GM12878 (cell line): Measurements from ENCODE around the gene CD209. TPM values are rescaled to one million over a fixed set of nuclear protein-coding genes. Genes with fewer than 3 reads are reported as not detected.

ENCODE experiments used
- ATAC-seq: fragments of 200-7000 bp; cut with Tn5 transposase; 3 replicates; pipeline ENCODE4 v1.9.1; 2020; ENCODE audit warnings: mild to moderate bottlenecking, moderate library complexity
- BruUV-seq: library from RNA; stranded (reverse); fragments of 400-500 nt; replicated peaks from 2 replicates; lab custom pipeline; 2021; lab: Mats Ljungman, UMichigan
- CTCF ChIA-PET: fragments of 300-600 bp; sonication (Branson Sonifier 250); formaldehyde crosslinking; extraction: SDS; loops from one replicate; lab custom pipeline; 2021; ENCODE audit warnings: inconsistent platforms; lab: Yijun Ruan, JAX
- POLR2A ChIA-PET: fragments of 350-600 bp; formaldehyde crosslinking; extraction: SDS; loops from one replicate; lab custom pipeline; 2021; ENCODE audit warnings: inconsistent platforms; lab: Charles Lee
- RAD21 ChIA-PET: fragments of 300-600 bp; sonication (Branson Sonifier 250); formaldehyde crosslinking; loops from one replicate; lab custom pipeline; 2023; ENCODE audit warnings: antibody characterized with exemption; ENCODE audit not compliant: unreplicated experiment; lab: Charles Lee
- SMC1A ChIA-PET: fragments of 300-600 bp; sonication (Branson Sonifier 250); formaldehyde crosslinking; loops from one replicate; lab custom pipeline; 2023; ENCODE audit not compliant: unreplicated experiment, uncharacterized antibody; lab: Charles Lee
- DNase-seq: peaks from one replicate; pipeline ENCODE4 v3.0.0-alpha.2; 2011; ENCODE audit warnings: low read depth, low spot score
- FAIRE-seq: peaks from 3 replicates; lab custom pipeline; 2011; peaks lifted over from hg19 to GRCh38; lab: Jason Lieb, UNC
- H2AFZ ChIP-seq: 2 replicates; pipeline ENCODE4 v1.6.0; 2011; ENCODE audit warnings: low read depth, low read length, control low read depth; ENCODE audit not compliant: control insufficient read depth
- H3K27ac ChIP-seq: 2 replicates; pipeline ENCODE4 v1.5.1; 2011; ENCODE audit warnings: control low read depth; ENCODE audit not compliant: control insufficient read depth, insufficient read depth
- H3K27me3 ChIP-seq, 2 experiments: replicated peaks in 1 of 2; 2 replicates each; pipeline versions ENCODE4 v1.6.0 to v1.6.1; 2011; ENCODE audit warnings: low read length in 1 of 2; ENCODE audit not compliant: control insufficient read depth in 2 of 2, insufficient read depth in 2 of 2
- H3K36me3 ChIP-seq, 2 experiments: 2 replicates each; pipeline ENCODE4 v1.5.1; 2011; ENCODE audit warnings: low read length in 1 of 2; ENCODE audit not compliant: control insufficient read depth in 2 of 2, insufficient read depth in 2 of 2
- H3K4me1 ChIP-seq: 2 replicates; pipeline ENCODE4 v1.6.1; 2011; ENCODE audit warnings: mild to moderate bottlenecking, low read length, moderate library complexity, mixed read lengths; ENCODE audit not compliant: control insufficient read depth, insufficient read depth
- H3K4me2 ChIP-seq: 2 replicates; pipeline ENCODE4 v1.6.0; 2011; ENCODE audit warnings: control low read depth; ENCODE audit not compliant: control insufficient read depth, insufficient read depth
- H3K4me3 ChIP-seq: fragments of 200-600 bp; sonication (generic); 2 replicates; pipeline ENCODE4 v1.5.1; 2016
- H3K79me2 ChIP-seq: 2 replicates; pipeline ENCODE4 v1.6.0; 2011; ENCODE audit warnings: low read length; ENCODE audit not compliant: control insufficient read depth, insufficient read depth
- H3K9ac ChIP-seq: 2 replicates; pipeline ENCODE4 v1.8.0; 2011; ENCODE audit warnings: low read length, control low read depth, mixed read lengths; ENCODE audit not compliant: control insufficient read depth, insufficient read depth
- H3K9me3 ChIP-seq: replicated peaks from 3 replicates; pipeline ENCODE4 v1.5.1; 2011; ENCODE audit warnings: mild to moderate bottlenecking, low read length; ENCODE audit not compliant: control insufficient read depth, insufficient read depth
- H4K20me1 ChIP-seq: 2 replicates; pipeline ENCODE4 v1.6.0; 2011; ENCODE audit not compliant: control insufficient read depth, insufficient read depth
- CHD4 ChIP-seq: fragments of 200-600 bp; sonication (generic); IDR thresholded peaks from 2 replicates; pipeline ENCODE4 v1.6.1; 2016; ENCODE audit warnings: mild to moderate bottlenecking
- EP300 ChIP-seq, 2 experiments: fragments of 150-350 bp in 1 of 2; IDR thresholded peaks; 2 replicates each; pipeline ENCODE4 v1.6.1; 2011 to 2012; ENCODE audit warnings: low read depth in 2 of 2, low read length in 2 of 2, borderline replicate concordance in 1 of 2, improper control_type of control experiment in 1 of 2, inconsistent platforms in 1 of 2; ENCODE audit not compliant: control insufficient read depth in 1 of 2
- ETV6 ChIP-seq, 2 experiments: fragments of 450-650 bp in 1 of 2; IDR thresholded peaks in 1 of 2; conservative IDR thresholded peaks in 1 of 2; 2 replicates each; pipeline ENCODE4 v1.6.1; 2014; ENCODE audit warnings: antibody characterized with exemption in 1 of 2, borderline replicate concordance in 1 of 2, low read depth in 1 of 2, mild to moderate bottlenecking in 1 of 2, moderate library complexity in 1 of 2
- GATAD2B ChIP-seq: fragments of 450-650 bp; conservative IDR thresholded peaks from 2 replicates; pipeline ENCODE4 v1.6.1; 2017; ENCODE audit warnings: low read depth, mild to moderate bottlenecking, moderate library complexity
- IKZF1 ChIP-seq: fragments of 450-650 bp; conservative IDR thresholded peaks from 2 replicates; pipeline ENCODE4 v1.6.1; 2017; ENCODE audit warnings: antibody characterized with exemption, mild to moderate bottlenecking
- KLF5 ChIP-seq: fragments of 450-650 bp; IDR thresholded peaks from 2 replicates; pipeline ENCODE4 v1.6.1; 2014; ENCODE audit warnings: mild to moderate bottlenecking; ENCODE audit not compliant: partially characterized antibody
- NR2C2 ChIP-seq: IDR thresholded peaks from 2 replicates; pipeline ENCODE4 v1.6.1; 2011; ENCODE audit warnings: borderline replicate concordance, low read depth; ENCODE audit not compliant: control insufficient read depth, insufficient read length
- POLR2A ChIP-seq: IDR thresholded peaks from 2 replicates; pipeline ENCODE4 v1.6.1; 2011; ENCODE audit warnings: low read depth, mild to moderate bottlenecking, low read length
- POLR2AphosphoS2 ChIP-seq: IDR thresholded peaks from 2 replicates; pipeline ENCODE4 v1.6.1; 2011; ENCODE audit warnings: low read depth, mild to moderate bottlenecking, low read length, improper control_type of control experiment, moderate library complexity
- RAD51 ChIP-seq: fragments of 450-650 bp; IDR thresholded peaks from 2 replicates; pipeline ENCODE4 v1.6.1; 2016; ENCODE audit warnings: moderate library complexity, mild to moderate bottlenecking, inconsistent platforms
- RB1 ChIP-seq: fragments of 450-650 bp; formaldehyde crosslinking; IDR thresholded peaks from 2 replicates; pipeline ENCODE4 v1.6.1; 2017; ENCODE audit warnings: mild to moderate bottlenecking, borderline replicate concordance
- SREBF1 ChIP-seq: IDR thresholded peaks from 2 replicates; pipeline ENCODE4 v1.6.1; 2012; ENCODE audit warnings: mild to moderate bottlenecking, low read length
- WGBS: methylation state at CpG from one replicate; pipeline ENCODE4 v1.1.6; 2016; ENCODE audit warnings: low lambda C conversion rate; ENCODE audit not compliant: insufficient replicate concordance, insufficient coverage; ENCODE audit errors: missing lambda C conversion rate; 5-methylcytosine and 5-hydroxymethylcytosine counted together
- in situ Hi-C: fragments of 300-500 bp; cut with MboI; formaldehyde crosslinking; loops from 9 replicates; pipeline ENCODE4 v1.14.3; 2018; ENCODE audit warnings: mixed read lengths
- intact Hi-C: fragments of 100-400 bp; cut with micrococcal nuclease; formaldehyde crosslinking; loops from one replicate; pipeline ENCODE4 v1.14.2; 2022; ENCODE audit not compliant: unreplicated experiment
- polyA plus RNA-seq, 11 experiments: library from polyadenylated mRNA; depleted of rRNA in 4 of 11; unstranded in 6 of 11; stranded (reverse) in 5 of 11; fragments of >200 nt; fragmentation: Nextera tagmentation in 4 of 11; fragmentation: Illumina TruSeq in 1 of 11; extraction: Ambion mirVana in 4 of 11; extraction: Trizol in 1 of 11; gene quantifications; 1 replicate in 1 of 11; 2 replicates in 10 of 11; pipeline versions ENCODE4 v1.2.1 to v1.2.3, GENCODE V29; 2011 to 2016; ENCODE audit warnings: inconsistent platforms in 2 of 11, missing spikeins in 2 of 11, low read depth in 1 of 11
- total RNA-seq, 4 experiments: library from RNA; depleted of rRNA in 3 of 4; stranded (reverse); fragments of >200 nt in 3 of 4; fragmentation: Illumina TruSeq in 1 of 4; extraction: Trizol in 1 of 4; gene quantifications; 2 replicates each; pipeline versions ENCODE4 v1.2.1 to v1.2.3, GENCODE V29; 2013 to 2021
- TF ChIP-seq, protein P1 (sequence below): fragments of 450-650 bp; formaldehyde crosslinking; IDR thresholded peaks from 2 replicates; pipeline ENCODE4 v1.4.0; 2022; ENCODE audit warnings: mild to moderate bottlenecking, moderate library complexity
- TF ChIP-seq, protein P2 (sequence below): fragments of 150-350 bp; IDR thresholded peaks from 2 replicates; pipeline ENCODE4 v1.6.1; 2016; ENCODE audit warnings: low read depth, low read length
- TF ChIP-seq, protein P3 (sequence below): fragments of 450-650 bp; IDR thresholded peaks from 2 replicates; pipeline ENCODE4 v1.6.1; 2017; ENCODE audit warnings: mild to moderate bottlenecking

The CD209 gene
- total and polyA plus RNA-seq, 10 of the 15 experiments (the other 5 are each of a cell fraction or from before 2014, with no cell fraction given): 0.04 to 0.21 (median 0.10) TPM; not detected in 3

DNA sequence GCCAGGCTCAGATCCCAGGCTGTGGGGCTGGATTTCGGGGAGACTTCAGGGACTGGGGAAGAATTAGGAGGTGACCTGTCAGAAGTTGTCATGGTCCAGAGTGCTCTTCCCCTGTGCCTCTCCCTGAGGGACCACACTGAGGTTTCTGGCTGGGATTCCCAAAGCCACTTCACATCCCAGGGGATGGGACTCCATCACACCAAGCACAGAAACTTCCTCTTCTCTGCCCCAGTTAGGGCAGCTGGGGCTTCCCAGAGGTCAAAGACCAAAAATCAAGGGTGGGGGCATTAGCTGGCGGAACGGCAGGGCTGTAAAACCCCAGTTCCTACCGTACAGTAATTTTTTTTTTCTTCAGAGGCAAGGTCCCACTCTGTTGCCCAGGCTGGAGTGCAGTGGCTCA lies 52.8 kb downstream of the CD209 start:
- Histone ChIP-seq H3K79me2 (peaks cover 84% of the 10 kb centered on the region), H3K9me3 (peaks cover 5% of the 10 kb centered on the region; the same call in 1 of the 3 replicates), H2AFZ (no peak overlapping the region), H3K4me3 (peak overlapping the region; percentile 61), H3K4me1 (peaks cover 36% of the 10 kb centered on the region), H3K27ac (peak overlapping the region; percentile 70), H3K9ac (peak overlapping the region; percentile 32), H3K36me3 (peaks cover 20 to 24% of the 10 kb centered on the region in 2 experiments; a peak in 3 of 4 replicates), H3K4me2 (peak overlapping the region; percentile 90), H4K20me1 (no peaks in the 10 kb centered on the region; the same call in 1 of the 2 replicates), H3K27me3 (no peaks in the 10 kb centered on the region)
- no peak for FAIRE-seq
- no peak for DNase-seq
- in situ Hi-C loops (no loop called here), intact Hi-C loops (loop anchor here (5.0 kb wide), 1 partner anchor 58 kb away; no protein-coding TSS in a partner anchor)
- ChIA-PET RAD21 (interaction anchor here (0.6 to 1.8 kb wide), 2 partner anchors 11 to 124 kb away, joined by 3 to 6 read pairs; no protein-coding TSS in a partner anchor), CTCF (no interaction called here), SMC1A (interaction anchor here (0.5 to 1.3 kb wide), 2 partner anchors 10 to 137 kb away, joined by 3 read pairs; no protein-coding TSS in a partner anchor), POLR2A (interaction anchor here (0.7 to 1.6 kb wide), 4 partner anchors 9 to 16 kb away, joined by 3 to 7 read pairs (median 3); no protein-coding TSS in a partner anchor)
- no TSS peak for BruUV-seq
- 0% methylated on average over 3 of the region's 4 CpGs for WGBS
- ATAC-seq: peak; percentile 45
- TF ChIP-seq SREBF1 (no peak), KLF5 (no peak), RAD51 (no peak), IKZF1 (peak; percentile 99), GATAD2B (peak; percentile 79), ETV6 (conservative IDR thresholded peaks at IDR 0.05 in 1 of 2, IDR thresholded peaks at IDR 0.05 in 1 of 2; ENCODE audit: borderline replicate concordance in 1 of 2, low read depth in 1 of 2) (no peak), POLR2AphosphoS2 (no peak), RB1 (no peak), NR2C2 (no peak), EP300 (IDR thresholded peaks at IDR 0.05; ENCODE audit: borderline replicate concordance in 1 of 2, control insufficient read depth in 1 of 2, low read depth in 2 of 2, low read length in 2 of 2) (peak in 1 of 2 experiments; percentile 8; a peak in 1 of 4 replicates), CHD4 (no peak), POLR2A (0 out of 2 replicates have a peak, but pooled peaks have one; percentile 26)
- TF ChIP-seq, protein P1, sequence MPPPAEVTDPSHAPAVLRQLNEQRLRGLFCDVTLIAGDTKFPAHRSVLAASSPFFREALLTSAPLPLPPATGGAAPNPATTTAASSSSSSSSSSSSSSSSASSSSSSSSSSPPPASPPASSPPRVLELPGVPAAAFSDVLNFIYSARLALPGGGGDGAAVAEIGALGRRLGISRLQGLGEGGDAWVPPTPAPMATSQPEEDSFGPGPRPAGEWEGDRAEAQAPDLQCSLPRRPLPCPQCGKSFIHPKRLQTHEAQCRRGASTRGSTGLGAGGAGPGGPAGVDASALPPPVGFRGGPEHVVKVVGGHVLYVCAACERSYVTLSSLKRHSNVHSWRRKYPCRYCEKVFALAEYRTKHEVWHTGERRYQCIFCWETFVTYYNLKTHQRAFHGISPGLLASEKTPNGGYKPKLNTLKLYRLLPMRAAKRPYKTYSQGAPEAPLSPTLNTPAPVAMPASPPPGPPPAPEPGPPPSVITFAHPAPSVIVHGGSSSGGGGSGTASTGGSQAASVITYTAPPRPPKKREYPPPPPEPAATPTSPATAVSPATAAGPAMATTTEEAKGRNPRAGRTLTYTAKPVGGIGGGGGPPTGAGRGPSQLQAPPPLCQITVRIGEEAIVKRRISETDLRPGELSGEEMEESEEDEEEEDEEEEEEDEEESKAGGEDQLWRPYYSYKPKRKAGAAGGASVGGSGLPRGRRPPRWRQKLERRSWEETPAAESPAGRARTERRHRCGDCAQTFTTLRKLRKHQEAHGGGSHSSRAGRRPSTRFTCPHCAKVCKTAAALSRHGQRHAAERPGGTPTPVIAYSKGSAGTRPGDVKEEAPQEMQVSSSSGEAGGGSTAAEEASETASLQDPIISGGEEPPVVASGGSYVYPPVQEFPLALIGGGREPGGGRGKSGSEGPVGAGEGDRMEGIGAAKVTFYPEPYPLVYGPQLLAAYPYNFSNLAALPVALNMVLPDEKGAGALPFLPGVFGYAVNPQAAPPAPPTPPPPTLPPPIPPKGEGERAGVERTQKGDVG: no peak
- TF ChIP-seq, protein P2, sequence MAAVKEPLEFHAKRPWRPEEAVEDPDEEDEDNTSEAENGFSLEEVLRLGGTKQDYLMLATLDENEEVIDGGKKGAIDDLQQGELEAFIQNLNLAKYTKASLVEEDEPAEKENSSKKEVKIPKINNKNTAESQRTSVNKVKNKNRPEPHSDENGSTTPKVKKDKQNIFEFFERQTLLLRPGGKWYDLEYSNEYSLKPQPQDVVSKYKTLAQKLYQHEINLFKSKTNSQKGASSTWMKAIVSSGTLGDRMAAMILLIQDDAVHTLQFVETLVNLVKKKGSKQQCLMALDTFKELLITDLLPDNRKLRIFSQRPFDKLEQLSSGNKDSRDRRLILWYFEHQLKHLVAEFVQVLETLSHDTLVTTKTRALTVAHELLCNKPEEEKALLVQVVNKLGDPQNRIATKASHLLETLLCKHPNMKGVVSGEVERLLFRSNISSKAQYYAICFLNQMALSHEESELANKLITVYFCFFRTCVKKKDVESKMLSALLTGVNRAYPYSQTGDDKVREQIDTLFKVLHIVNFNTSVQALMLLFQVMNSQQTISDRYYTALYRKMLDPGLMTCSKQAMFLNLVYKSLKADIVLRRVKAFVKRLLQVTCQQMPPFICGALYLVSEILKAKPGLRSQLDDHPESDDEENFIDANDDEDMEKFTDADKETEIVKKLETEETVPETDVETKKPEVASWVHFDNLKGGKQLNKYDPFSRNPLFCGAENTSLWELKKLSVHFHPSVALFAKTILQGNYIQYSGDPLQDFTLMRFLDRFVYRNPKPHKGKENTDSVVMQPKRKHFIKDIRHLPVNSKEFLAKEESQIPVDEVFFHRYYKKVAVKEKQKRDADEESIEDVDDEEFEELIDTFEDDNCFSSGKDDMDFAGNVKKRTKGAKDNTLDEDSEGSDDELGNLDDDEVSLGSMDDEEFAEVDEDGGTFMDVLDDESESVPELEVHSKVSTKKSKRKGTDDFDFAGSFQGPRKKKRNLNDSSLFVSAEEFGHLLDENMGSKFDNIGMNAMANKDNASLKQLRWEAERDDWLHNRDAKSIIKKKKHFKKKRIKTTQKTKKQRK: no peak
- TF ChIP-seq, protein P3, sequence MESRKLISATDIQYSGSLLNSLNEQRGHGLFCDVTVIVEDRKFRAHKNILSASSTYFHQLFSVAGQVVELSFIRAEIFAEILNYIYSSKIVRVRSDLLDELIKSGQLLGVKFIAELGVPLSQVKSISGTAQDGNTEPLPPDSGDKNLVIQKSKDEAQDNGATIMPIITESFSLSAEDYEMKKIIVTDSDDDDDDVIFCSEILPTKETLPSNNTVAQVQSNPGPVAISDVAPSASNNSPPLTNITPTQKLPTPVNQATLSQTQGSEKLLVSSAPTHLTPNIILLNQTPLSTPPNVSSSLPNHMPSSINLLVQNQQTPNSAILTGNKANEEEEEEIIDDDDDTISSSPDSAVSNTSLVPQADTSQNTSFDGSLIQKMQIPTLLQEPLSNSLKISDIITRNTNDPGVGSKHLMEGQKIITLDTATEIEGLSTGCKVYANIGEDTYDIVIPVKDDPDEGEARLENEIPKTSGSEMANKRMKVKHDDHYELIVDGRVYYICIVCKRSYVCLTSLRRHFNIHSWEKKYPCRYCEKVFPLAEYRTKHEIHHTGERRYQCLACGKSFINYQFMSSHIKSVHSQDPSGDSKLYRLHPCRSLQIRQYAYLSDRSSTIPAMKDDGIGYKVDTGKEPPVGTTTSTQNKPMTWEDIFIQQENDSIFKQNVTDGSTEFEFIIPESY: no peak
